Measurements from ENCODE around the gene IARS2. TPM values are rescaled to one million over a fixed set of nuclear protein-coding genes. Genes with fewer than 3 reads are reported as not detected.

IARS2 gene
- polyA plus RNA-seq, 3 donors: 11.8 to 42.6 (median 36.8) TPM

GRCh38 chr1:220159041-220159440, 65.1 kb downstream of the IARS2 start:
- Histone ChIP-seq H3K79me2 (ENCODE audit: insufficient read depth, low read length) (no peaks in the 10 kb centered on the region), H3K27ac (ENCODE audit: low read depth in 1 of 2, low read length in 2 of 2) (no peak overlapping the region), H3K4me1 (ENCODE audit: control insufficient read depth in 1 of 2, insufficient read depth in 2 of 2, low read length in 2 of 2) (no peaks in the 10 kb centered on the region), H3K9ac (ENCODE audit: insufficient read depth, low read length, poor library complexity, severe bottlenecking) (no peak overlapping the region), H3K9me3 (replicated peaks in 1 of 2; ENCODE audit: control insufficient read depth in 1 of 2, insufficient read depth in 1 of 2, low read length in 2 of 2) (no peaks in the 10 kb centered on the region), H4K20me1 (ENCODE audit: insufficient read depth, low read length) (no peaks in the 10 kb centered on the region), H3K4me2 (replicated peaks; ENCODE audit: extremely low read depth, low read length, poor library complexity, severe bottlenecking) (no peak overlapping the region), H3K4me3 (replicated peaks in 1 of 3; ENCODE audit: low read depth in 2 of 3, low read length in 3 of 3) (no peak overlapping the region), H3K36me3 (replicated peaks in 1 of 2; ENCODE audit: control insufficient read depth in 1 of 2, insufficient read depth in 2 of 2, low read length in 2 of 2) (peaks cover 47 to 92% of the 10 kb centered on the region in 2 donors), H2AFZ (ENCODE audit: insufficient read depth, low read depth, low read length, poor library complexity, severe bottlenecking) (no peak overlapping the region), H3K27me3 (ENCODE audit: control insufficient read depth in 2 of 2, insufficient read depth in 2 of 2, low read length in 2 of 2) (no peaks in the 10 kb centered on the region)
- no peak overlapping the region for H3K4me3 Mint-ChIP-seq
- no peaks in the 10 kb centered on the region for H3K9me3 Mint-ChIP-seq
- H3K36me3 Mint-ChIP-seq: peaks cover 57 to 69% of the 10 kb centered on the region in 2 donors
- no peak for TF ChIP-seq CTCF (IDR thresholded peaks at IDR 0.05)
- H3K4me1 Mint-ChIP-seq: no peaks in the 10 kb centered on the region
- no peak for DNase-seq
- intact Hi-C loops (cut with micrococcal nuclease): no loop called here
- no peaks in the 10 kb centered on the region for H3K27me3 Mint-ChIP-seq (ENCODE audit: low read depth in 3 of 3)
- H3K27ac Mint-ChIP-seq: no peak overlapping the region
- WGBS (ENCODE audit: insufficient coverage): no CpG with 5 or more reads among the region's 3 CpGs

- Histone ChIP-seq H3K27me3 (ENCODE audit: control insufficient read depth in 2 of 2, insufficient read depth in 2 of 2, low read length in 2 of 2) (no peaks in the 10 kb centered on the region), H4K20me1 (ENCODE audit: insufficient read depth, low read length) (no peaks in the 10 kb centered on the region), H2AFZ (ENCODE audit: insufficient read depth, low read depth, low read length, poor library complexity, severe bottlenecking) (no peak overlapping the region), H3K9me3 (replicated peaks in 1 of 2; ENCODE audit: control insufficient read depth in 1 of 2, insufficient read depth in 1 of 2, low read length in 2 of 2) (no peaks in the 10 kb centered on the region), H3K4me1 (ENCODE audit: control insufficient read depth in 1 of 2, insufficient read depth in 2 of 2, low read length in 2 of 2) (no peaks in the 10 kb centered on the region), H3K36me3 (replicated peaks in 1 of 2; ENCODE audit: control insufficient read depth in 1 of 2, insufficient read depth in 2 of 2, low read length in 2 of 2) (peaks cover 47 to 92% of the 10 kb centered on the region in 2 donors), H3K9ac (ENCODE audit: insufficient read depth, low read length, poor library complexity, severe bottlenecking) (no peak overlapping the region), H3K4me3 (replicated peaks in 1 of 3; ENCODE audit: low read depth in 2 of 3, low read length in 3 of 3) (no peak overlapping the region), H3K4me2 (replicated peaks; ENCODE audit: extremely low read depth, low read length, poor library complexity, severe bottlenecking) (no peak overlapping the region), H3K79me2 (ENCODE audit: insufficient read depth, low read length) (no peaks in the 10 kb centered on the region), H3K27ac (ENCODE audit: low read depth in 1 of 2, low read length in 2 of 2) (no peak overlapping the region)
- WGBS (ENCODE audit: insufficient coverage): no CpG with 5 or more reads among the region's 1 CpG
- intact Hi-C loops (cut with micrococcal nuclease): no loop called here
- peak overlapping the region in 1 of 7 donors; percentile 15 for H3K27ac Mint-ChIP-seq
- H3K9me3 Mint-ChIP-seq: no peaks in the 10 kb centered on the region
- H3K36me3 Mint-ChIP-seq: peaks cover 56 to 70% of the 10 kb centered on the region in 2 donors
- no peak for TF ChIP-seq CTCF (IDR thresholded peaks at IDR 0.05)
- H3K4me1 Mint-ChIP-seq: no peaks in the 10 kb centered on the region
- H3K4me3 Mint-ChIP-seq: no peak overlapping the region
- DNase-seq: no peak
- H3K27me3 Mint-ChIP-seq (ENCODE audit: low read depth in 3 of 3): no peaks in the 10 kb centered on the region
Measured at GRCh38 chr1:220160027-220160426, 66.1 kb downstream of the IARS2 start.
